NCI-H774 (cell line): Measurements from ENCODE around the gene SPOCD1.

Experiments
- DNase-seq: peaks from one replicate; lab custom pipeline; 2025; lab: John Stamatoyannopoulos, UW

Gene SPOCD1

GRCh38 chr1:31771891-31772668 is 43.7 kb downstream of the SPOCD1 start:
- DNase-seq = no peak

- DNase-seq = no peak
Observed at GRCh38 chr1:31769720-31770390, 46.0 kb downstream of the SPOCD1 start.

GRCh38 chr1:31768939-31769704 is 46.7 kb downstream of the SPOCD1 start:
- no peak for DNase-seq

DNA sequence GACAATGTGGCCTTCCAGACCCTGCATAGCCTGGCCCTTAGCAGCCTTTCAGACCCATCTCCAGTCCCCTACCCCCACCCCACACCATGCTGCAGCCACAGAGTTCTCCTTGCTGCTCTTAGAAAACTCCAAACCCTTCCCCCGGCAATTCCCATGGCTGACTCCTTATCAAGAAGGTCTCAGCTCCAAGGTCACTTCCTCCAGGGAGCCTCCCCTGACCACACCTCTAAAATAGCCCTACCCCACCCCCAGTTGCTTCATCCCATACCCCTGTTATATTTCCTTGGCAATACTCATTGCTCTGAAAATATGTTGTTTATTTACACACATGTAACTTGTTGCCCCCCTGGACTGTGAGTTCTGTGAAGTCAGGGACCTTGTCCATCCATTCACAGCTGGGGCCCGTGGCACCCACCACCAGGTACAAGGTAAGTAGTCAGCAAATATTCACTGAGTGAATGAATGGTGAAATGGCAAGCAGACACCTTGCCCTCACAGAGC is 47.4 kb downstream of the SPOCD1 start:
- no peak for DNase-seq

- DNase-seq = no peak
Observed at GRCh38 chr1:31767225-31767624, 48.6 kb downstream of the SPOCD1 start.

GRCh38 chr1:31765516-31765915 is 50.3 kb downstream of the SPOCD1 start:
- no peak for DNase-seq

DNA sequence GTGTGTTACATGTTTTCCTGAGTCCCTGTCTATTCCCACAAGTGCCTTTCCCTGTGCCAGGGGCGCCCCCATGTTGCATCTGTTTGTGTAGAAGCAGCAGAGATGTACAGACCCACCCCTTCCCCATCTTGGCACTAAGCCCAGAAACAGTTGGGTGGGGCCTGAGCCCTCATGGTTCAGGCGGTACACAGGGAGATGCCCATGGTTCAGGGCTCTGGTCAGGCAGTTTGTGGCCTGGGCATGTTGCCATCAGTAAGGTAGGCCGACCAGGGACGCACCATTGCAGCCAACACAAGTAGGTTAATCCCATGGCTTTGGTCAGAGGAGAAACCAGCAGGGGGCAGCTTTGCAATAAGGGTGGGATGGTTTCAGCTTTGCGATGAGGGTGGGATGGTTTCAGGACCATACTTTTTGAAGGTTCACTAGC is 50.8 kb downstream of the SPOCD1 start:
- no peak for DNase-seq

- peak; percentile 45 for DNase-seq
Observed at GRCh38 chr1:31764312-31765040, 51.3 kb downstream of the SPOCD1 start, which contains the start of gene ADGRB2. TSS of gene ADGRB2 (minus strand) at chr1:31764340. CDS start at chr1:31757221, 7,119 bp downstream.

DNA sequence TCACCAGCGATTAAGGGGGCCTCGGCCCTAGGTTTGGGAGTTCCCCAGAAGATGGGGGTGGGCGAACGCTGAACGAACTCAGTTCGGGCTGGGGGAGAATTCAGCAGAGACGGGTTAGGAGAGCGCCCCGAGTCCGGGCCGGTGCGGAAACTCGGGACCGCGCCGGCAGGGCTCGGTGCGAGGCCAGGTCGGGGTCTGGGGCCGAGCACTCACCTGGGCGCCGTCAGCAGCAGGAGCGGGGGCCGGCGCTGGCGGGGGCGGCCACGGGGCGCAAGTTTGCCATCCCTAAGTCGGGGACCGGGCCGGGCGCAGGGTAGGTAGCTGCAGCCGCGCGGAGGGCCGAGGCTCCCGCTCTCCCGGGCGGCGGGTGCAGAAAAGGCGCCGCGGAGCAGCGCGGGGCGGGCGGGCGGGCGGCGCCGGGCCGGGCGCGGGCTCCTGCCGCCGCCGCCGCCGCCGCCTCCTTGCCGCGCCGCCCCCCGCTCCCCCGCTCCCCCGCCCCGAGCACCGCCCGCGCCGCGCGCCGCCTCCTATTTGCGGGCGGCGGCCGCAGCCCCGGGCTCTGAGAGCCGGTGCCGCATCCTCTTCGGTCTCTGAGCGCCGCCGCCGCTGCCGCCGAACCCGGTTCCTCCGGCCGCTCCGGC is 52.0 kb downstream of the SPOCD1 start:
- no peak for DNase-seq

DNA sequence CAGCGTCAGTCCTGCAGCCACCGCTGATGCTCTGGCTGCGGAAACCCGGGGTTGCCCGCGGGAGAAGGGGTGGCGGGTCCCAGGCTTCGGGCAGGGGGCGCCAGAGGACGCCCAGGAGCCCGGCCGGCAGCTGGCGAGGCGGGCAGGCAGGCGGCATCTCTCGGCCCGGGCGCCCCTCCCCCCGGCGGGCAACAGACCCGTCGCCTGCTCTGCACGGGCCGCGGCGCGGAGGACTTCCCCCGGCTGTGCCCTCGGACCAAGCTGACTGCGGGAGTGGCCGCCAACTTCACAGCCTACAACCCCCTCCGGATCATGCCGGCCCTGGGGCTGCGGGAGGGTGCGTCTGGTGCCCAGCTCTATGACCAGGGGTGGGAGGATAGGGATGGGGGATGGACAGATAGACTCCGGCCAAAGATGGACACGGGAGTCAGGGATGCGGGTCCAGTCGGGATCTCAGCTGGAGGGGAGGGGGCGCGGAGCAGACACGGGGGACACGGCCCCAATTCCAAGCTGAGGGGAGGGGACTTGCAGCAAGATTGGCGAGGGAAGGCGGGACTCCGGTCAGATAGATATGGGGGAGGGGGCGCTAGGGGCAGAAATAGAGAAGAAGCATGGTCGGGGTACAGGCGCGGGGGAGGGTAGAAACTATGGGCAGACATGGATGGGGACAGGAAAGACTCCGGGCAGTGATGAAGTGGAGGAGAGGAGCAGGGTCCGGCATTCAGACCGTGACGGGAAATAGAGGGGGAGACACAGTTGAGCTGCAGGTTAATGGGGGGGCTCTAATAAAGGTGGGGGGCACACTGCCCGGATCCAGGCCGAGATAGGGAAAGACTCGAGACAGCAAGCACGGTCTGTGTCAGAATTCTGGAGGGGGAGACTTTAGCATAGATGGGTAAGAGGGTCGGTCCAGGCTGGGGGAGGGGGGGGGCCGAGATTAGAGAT is 52.8 kb downstream of the SPOCD1 start:
- DNase-seq = peak; percentile 80

DNA sequence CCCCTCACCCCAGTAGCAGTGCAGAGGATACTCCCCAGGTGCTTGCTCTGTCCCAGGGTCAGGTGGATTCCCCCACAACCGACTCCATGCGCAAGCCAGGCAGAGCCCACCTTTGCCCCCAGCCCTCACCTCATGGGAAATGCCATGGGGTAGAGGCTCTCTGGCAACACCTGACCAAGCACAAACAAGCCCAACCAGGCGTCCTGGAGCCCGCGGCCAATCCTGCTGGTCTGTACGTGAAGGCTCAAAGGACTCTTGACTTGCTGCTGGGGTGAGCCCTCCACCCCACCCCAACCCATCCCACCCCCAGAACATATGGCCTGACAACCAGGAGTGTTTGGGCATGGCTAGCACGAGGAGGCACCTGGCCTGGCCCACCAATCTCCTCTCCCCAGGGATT is 53.5 kb downstream of the SPOCD1 start:
- DNase-seq = no peak

GRCh38 chr1:31761883-31762282 is 53.9 kb downstream of the SPOCD1 start:
- DNase-seq = no peak

- DNase-seq = peak; percentile 84
Observed at GRCh38 chr1:31760471-31761470, 55.1 kb downstream of the SPOCD1 start.

DNA sequence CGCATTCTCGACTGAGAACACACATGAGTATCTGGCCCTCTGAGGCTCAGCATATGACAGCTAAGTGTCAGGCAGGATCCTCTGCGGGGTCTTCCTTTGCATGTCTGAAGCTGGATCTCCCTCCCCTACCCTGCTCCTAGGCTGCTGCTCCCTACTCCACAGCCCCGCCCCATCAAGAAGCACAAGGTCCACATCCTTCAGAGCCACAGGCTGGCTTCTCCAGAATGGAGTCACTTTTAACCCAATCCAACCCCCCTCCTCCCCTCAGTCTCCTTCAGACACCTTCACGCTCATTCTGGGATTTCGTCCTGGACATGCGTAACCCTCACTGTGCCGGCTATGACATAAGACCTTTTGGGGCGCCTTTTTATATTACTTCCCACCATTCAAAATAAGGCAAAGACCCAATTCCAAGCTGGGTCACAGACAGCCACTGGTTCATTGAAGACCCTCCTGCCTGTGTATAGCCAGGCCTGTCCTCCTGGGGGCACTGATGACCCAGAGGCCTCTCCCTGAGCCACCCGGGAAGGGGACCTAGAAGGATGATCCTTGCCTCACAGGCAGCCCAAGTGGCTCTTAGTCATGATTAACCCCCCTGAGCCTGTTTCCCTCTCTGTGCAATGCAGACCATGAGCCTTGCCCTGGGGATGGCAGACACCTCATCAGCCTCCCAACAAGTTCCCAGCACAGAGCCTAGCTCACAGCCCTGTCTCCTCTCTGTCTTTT is 56.4 kb downstream of the SPOCD1 start:
- no peak for DNase-seq

- DNase-seq = no peak
Observed at GRCh38 chr1:31758823-31759222, 57.0 kb downstream of the SPOCD1 start.

- no peak for DNase-seq
Observed at GRCh38 chr1:31757989-31758388, 57.8 kb downstream of the SPOCD1 start.

DNA sequence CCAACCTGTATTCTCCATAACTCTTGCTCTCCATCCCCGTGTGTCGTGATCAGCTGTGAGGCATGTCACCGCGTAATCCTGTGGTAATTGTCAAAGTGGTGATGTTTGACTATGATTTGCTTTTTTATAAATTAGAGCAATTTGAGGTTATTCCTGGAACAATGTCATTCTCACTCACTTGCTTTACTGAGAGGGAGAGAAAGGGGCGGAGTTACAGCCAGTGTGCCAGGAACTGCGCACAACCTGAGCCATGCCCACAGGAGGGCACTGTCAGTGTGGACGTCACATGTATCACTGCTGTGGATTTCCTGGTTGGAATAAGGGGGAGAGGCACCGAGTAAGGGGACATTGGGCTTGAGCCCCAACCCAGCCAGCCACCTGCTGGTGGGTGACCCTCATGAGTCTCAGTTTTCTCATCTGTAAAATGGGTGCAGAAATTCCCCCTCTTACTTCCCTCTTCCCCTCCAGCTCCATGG is 58.6 kb downstream of the SPOCD1 start:
- DNase-seq = no peak

- no peak for DNase-seq
Observed at GRCh38 chr1:31756578-31756977, 59.2 kb downstream of the SPOCD1 start.
